Chondrocyte (in vitro differentiated cells): ENCODE results near the gene SUPT20H. TPM values are rescaled to one million over a fixed set of nuclear protein-coding genes. Genes with fewer than 3 reads are reported as not detected.

Source experiments
- DNase-seq: peaks from one replicate; pipeline ENCODE4 v3.0.0; 2021; ENCODE audit warnings: mixed read lengths, low spot score
- H3K27ac Mint-ChIP-seq: one replicate; pipeline ENCODE4 v1.8.0; 2021; ENCODE audit warnings: mild to moderate bottlenecking, moderate library complexity, mixed read lengths; ENCODE audit not compliant: unreplicated experiment
- H3K27me3 Mint-ChIP-seq: 2 replicates; pipeline ENCODE4 v1.8.0; 2021; ENCODE audit warnings: low read depth, mixed read lengths
- H3K36me3 Mint-ChIP-seq: 2 replicates; pipeline ENCODE4 v1.8.0; 2021; ENCODE audit warnings: low read depth, mixed read lengths
- H3K4me1 Mint-ChIP-seq: 2 replicates; pipeline ENCODE4 v1.8.0; 2021; ENCODE audit warnings: low read depth, mild to moderate bottlenecking, mixed read lengths
- H3K4me3 Mint-ChIP-seq: one replicate; pipeline ENCODE4 v1.8.0; 2021; ENCODE audit warnings: mild to moderate bottlenecking, moderate library complexity, mixed read lengths; ENCODE audit not compliant: unreplicated experiment
- H3K9me3 Mint-ChIP-seq: 2 replicates; pipeline ENCODE4 v1.8.0; 2021; ENCODE audit warnings: low read depth, mixed read lengths
- total RNA-seq: library from RNA; stranded (reverse); gene quantifications from 3 replicates; pipeline ENCODE4 v1.2.1, GENCODE V29; 2021
- TF ChIP-seq, protein P1 (sequence below): fragments of 200-600 bp; sonication (generic); IDR thresholded peaks from 2 replicates; pipeline ENCODE4 v1.5.0; 2021; ENCODE audit warnings: antibody characterized with exemption, mild to moderate bottlenecking, moderate library complexity

The SUPT20H gene
- total RNA-seq, 1 donor from 2014 or later: 51.2 TPM

DNA sequence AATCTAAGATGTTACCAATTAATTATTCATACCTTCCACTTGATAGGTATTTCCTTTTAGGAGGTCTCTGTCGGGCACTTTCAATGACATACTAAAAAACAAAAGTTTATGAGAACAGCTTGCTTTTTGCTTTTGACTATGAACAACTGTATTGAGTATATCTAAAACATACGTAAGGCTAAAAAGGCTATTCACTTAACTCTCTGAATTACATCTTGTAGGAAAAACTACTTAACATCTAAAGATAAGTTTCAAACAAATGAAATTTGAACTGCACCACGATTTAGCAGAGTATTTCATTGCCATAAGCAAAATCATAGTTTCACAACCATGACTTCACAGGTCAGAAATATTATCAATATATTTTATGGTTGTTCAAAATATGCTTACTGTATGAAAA, 11.6 kb downstream of the SUPT20H start:
- TF ChIP-seq, protein P1, sequence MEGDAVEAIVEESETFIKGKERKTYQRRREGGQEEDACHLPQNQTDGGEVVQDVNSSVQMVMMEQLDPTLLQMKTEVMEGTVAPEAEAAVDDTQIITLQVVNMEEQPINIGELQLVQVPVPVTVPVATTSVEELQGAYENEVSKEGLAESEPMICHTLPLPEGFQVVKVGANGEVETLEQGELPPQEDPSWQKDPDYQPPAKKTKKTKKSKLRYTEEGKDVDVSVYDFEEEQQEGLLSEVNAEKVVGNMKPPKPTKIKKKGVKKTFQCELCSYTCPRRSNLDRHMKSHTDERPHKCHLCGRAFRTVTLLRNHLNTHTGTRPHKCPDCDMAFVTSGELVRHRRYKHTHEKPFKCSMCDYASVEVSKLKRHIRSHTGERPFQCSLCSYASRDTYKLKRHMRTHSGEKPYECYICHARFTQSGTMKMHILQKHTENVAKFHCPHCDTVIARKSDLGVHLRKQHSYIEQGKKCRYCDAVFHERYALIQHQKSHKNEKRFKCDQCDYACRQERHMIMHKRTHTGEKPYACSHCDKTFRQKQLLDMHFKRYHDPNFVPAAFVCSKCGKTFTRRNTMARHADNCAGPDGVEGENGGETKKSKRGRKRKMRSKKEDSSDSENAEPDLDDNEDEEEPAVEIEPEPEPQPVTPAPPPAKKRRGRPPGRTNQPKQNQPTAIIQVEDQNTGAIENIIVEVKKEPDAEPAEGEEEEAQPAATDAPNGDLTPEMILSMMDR: no peak

DNA sequence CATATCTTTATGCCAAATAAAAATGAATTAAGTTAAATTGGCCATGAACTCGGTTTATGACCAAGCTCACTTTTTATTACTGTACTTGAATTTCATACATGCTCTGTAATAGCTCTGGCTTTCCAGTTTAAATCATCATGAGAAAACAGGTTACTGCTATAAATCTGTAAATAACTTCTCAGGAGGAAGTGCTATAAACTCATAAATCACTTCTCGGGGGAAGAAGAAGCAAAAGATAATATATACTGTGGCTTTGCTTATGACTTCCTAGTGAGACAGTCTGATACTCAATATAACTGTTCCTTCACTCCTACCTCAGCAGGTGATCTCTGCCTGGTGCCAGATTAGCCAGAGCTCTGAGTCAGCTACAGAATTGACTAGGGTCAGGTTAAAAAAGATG, 12.5 kb downstream of the SUPT20H start:
- no peak for DNase-seq
- Mint-ChIP-seq H3K4me3 (no peak overlapping the region), H3K27me3 (no peaks in the 10 kb centered on the region), H3K36me3 (peaks cover 20% of the 10 kb centered on the region), H3K9me3 (no peaks in the 10 kb centered on the region), H3K27ac (no peak overlapping the region), H3K4me1 (peaks cover 10% of the 10 kb centered on the region)
- TF ChIP-seq, protein P1: no peak

More for the DNA sequence above, 11.6 kb downstream of the SUPT20H start:
- H3K27ac Mint-ChIP-seq: no peak overlapping the region
- H3K9me3 Mint-ChIP-seq: no peaks in the 10 kb centered on the region
- DNase-seq: no peak
- H3K27me3 Mint-ChIP-seq: no peaks in the 10 kb centered on the region
- peaks cover 12% of the 10 kb centered on the region for H3K36me3 Mint-ChIP-seq
- peaks cover 16% of the 10 kb centered on the region for H3K4me1 Mint-ChIP-seq
- no peak overlapping the region for H3K4me3 Mint-ChIP-seq

DNA sequence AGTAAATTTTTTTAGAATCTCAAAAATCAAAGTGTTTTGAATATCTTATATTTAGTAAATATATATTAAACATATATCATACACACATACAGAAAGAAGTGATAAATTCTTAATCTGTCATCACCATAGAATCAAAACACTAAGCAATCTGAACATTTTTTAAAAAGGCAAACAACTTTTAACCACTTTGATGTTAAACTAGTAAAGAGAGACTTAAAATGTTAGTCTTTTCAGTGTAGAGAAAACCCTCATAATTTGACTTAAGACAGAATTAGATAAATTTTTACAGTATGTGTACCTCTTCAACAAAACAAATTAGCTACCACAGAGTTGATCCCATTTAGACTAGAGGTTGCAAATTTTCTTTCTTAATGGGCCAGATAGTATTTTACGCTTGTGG, 13.4 kb downstream of the SUPT20H start:
- Mint-ChIP-seq H3K4me3 (no peak overlapping the region), H3K27me3 (no peaks in the 10 kb centered on the region), H3K36me3 (peaks cover 25% of the 10 kb centered on the region), H3K4me1 (no peaks in the 10 kb centered on the region), H3K27ac (no peak overlapping the region), H3K9me3 (no peaks in the 10 kb centered on the region)
- DNase-seq: no peak
- TF ChIP-seq, protein P1: no peak

DNA sequence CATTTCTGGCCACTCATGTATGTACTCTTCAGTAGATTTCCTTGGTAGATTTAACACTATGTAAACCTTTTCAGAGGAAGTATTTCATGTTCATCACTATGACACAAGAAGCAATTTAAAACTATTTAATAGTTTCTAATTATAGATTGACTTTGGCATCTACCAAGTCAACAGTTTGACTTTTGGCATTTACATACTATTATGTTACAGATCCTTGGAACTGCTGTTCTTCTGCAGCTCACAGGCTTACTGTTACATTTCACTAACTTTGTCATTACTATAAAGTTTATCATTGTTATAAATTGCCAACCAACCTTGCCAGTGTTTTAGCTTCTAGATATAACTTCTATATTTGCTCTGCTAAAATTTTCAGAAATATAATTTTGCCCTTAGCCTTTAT, 18.7 kb downstream of the SUPT20H start:
- TF ChIP-seq, protein P1: no peak
- peaks cover 34% of the 10 kb centered on the region for H3K36me3 Mint-ChIP-seq

DNA sequence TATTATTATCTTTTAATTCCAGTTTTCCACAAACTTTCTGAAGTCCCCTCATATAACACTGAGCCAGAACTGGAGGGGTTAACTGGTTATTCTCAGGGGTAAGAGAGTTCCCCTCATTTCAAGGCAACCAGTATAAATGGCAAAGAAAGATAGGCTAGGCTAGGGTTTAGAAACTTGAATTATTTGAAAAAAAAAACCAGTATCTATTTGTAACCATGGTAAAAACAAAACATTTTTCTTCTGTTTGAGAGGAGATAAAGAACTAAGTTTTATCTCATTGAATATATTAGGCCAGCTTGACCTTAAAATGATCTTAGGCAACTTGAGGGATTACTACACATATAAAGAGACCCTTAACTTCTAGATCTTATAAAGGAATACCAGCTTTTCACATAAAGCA, 19.6 kb downstream of the SUPT20H start:
- H3K4me1 Mint-ChIP-seq: no peaks in the 10 kb centered on the region
- H3K4me3 Mint-ChIP-seq: no peak overlapping the region
- no peaks in the 10 kb centered on the region for H3K27me3 Mint-ChIP-seq
- H3K9me3 Mint-ChIP-seq: peaks cover 2% of the 10 kb centered on the region
- no peak overlapping the region for H3K27ac Mint-ChIP-seq
- DNase-seq: no peak
- H3K36me3 Mint-ChIP-seq: peaks cover 41% of the 10 kb centered on the region
- TF ChIP-seq, protein P1: no peak

More for the DNA sequence above, 18.7 kb downstream of the SUPT20H start:
- DNase-seq: no peak
- no peaks in the 10 kb centered on the region for H3K9me3 Mint-ChIP-seq
- no peaks in the 10 kb centered on the region for H3K4me1 Mint-ChIP-seq
- H3K4me3 Mint-ChIP-seq: no peak overlapping the region
- no peaks in the 10 kb centered on the region for H3K27me3 Mint-ChIP-seq
- no peak overlapping the region for H3K27ac Mint-ChIP-seq
